Measurements from ENCODE around the gene GRWD1. TPM values are rescaled to one million over a fixed set of nuclear protein-coding genes. Genes with fewer than 3 reads are reported as not detected.

The GRWD1 gene
- total RNA-seq (2021; fragmentation: NEBNext Ultra II Directional; extraction: Animal tissue kit (Norgen Biotek cat#: 25700)) (61.9 and 64.9 TPM in 2 replicates), polyA plus RNA-seq (2011; rRNA removed) (36.9 and 46.4 TPM in 2 replicates), polyA minus RNA-seq (2011; rRNA and poly(A)+ RNA removed) (11.5 and 19.1 TPM in 2 replicates)
- 44.2 TPM for polyA plus RNA-seq (2011; cell fraction: cytosol; rRNA removed)
- polyA plus RNA-seq (2011; cell fraction: nucleus; rRNA removed), result 30.1 TPM
- 25.4 to 44.2 TPM (median 41.0 TPM) in 4 replicates for polyA plus RNA-seq (2012, experiment 1 of 2)
- polyA plus RNA-seq (2012, experiment 2 of 2), result 36.9 TPM
- polyA plus RNA-seq (2013, experiment 1 of 2), result 18.6 TPM
- polyA plus RNA-seq (2013, experiment 2 of 2), result 17.3 TPM
- polyA minus RNA-seq (2011; cell fraction: cytosol; rRNA and poly(A)+ RNA removed), result 24.4 TPM
- polyA minus RNA-seq (2011; cell fraction: nucleus; rRNA and poly(A)+ RNA removed), result 18.2 TPM
- long read RNA-seq, experiment 1, full-length matches to known transcripts, result 10 of 53 reads
- long read RNA-seq, experiment 1, partial matches to known transcripts, result 42 of 53 reads
- long read RNA-seq, experiment 1, other reads (novel, unspliced or antisense), result 1 of 53 reads
- long read RNA-seq, experiment 2, full-length matches to known transcripts, result 26 of 46 reads
- long read RNA-seq, experiment 2, partial matches to known transcripts, result 19 of 46 reads
- long read RNA-seq, experiment 2, other reads (novel, unspliced or antisense), result 1 of 46 reads

- Histone ChIP-seq H2BK120ac (replicated peaks; ENCODE audit: low read depth, low read length) (no peak within 1 kb of the TSS), H3K56ac (replicated peaks; ENCODE audit: insufficient read length, low read depth, low read length) (peak within 1 kb of the TSS; percentile 62), H4K91ac (replicated peaks; ENCODE audit: insufficient read length, low read length) (peak within 1 kb of the TSS; percentile 61), H3K18ac (ENCODE audit: extremely low read depth, low read length) (no peak within 1 kb of the TSS; the same call in 1 of the 2 replicates), H3K9ac (replicated peaks in 1 of 4; ENCODE audit: extremely low read depth in 1 of 4, low read depth in 3 of 4, low read length in 3 of 4) (peak within 1 kb of the TSS; percentile 64 to 93 (median 92)), H3K79me2 (ENCODE audit: control insufficient read depth in 1 of 2, insufficient read depth in 2 of 2, low read length in 2 of 2) (peaks cover 0 to 8% of the 10 kb centered on the region in 2 experiments; a peak in 2 of 4 replicates), H2BK20ac (ENCODE audit: low read length) (no peak within 1 kb of the TSS), H3K4me3 (ENCODE audit: extremely low read depth in 1 of 4, insufficient read depth in 2 of 4, low read depth in 3 of 4, low read length in 4 of 4) (peak within 1 kb of the TSS; percentile 80 to 99 (median 95)), H3K27ac (ENCODE audit: low read depth, low read length) (peak within 1 kb of the TSS; percentile 62), H4K5ac (ENCODE audit: insufficient read length, low read depth, low read length) (peak within 1 kb of the TSS; percentile 63), H2AK5ac (ENCODE audit: low read depth, low read length) (no peak within 1 kb of the TSS), H4K8ac (ENCODE audit: extremely low read depth, insufficient read depth, low read length) (peak within 1 kb of the TSS; percentile 98; the same call in 1 of the 2 replicates), H3K79me1 (ENCODE audit: low read depth, low read length) (peaks cover 2% of the 10 kb centered on the region; the same call in 1 of the 2 replicates), H3K27me3 (replicated peaks in 1 of 4; ENCODE audit: control insufficient read depth in 3 of 4, extremely low read depth in 1 of 4, insufficient read depth in 3 of 4, low read length in 3 of 4) (no peaks in the 10 kb centered on the region), H4K20me1 (replicated peaks in 1 of 2; ENCODE audit: control insufficient read depth in 1 of 2, insufficient read depth in 2 of 2, low read length in 2 of 2) (peaks cover 0 to 11% of the 10 kb centered on the region in 2 experiments), H3K23ac (ENCODE audit: insufficient read length) (no peak within 1 kb of the TSS), H3K14ac (ENCODE audit: insufficient read length) (no peak within 1 kb of the TSS), H2AFZ (ENCODE audit: low read length) (peak within 1 kb of the TSS; percentile 54), H3K4me1 (replicated peaks in 1 of 4; ENCODE audit: control insufficient read depth in 3 of 4, insufficient read depth in 4 of 4, low read length in 3 of 4) (peaks cover 0 to 5% (median 4%) of the 10 kb centered on the region in 4 experiments; a peak in 4 of 7 replicates), H3K4me2 (ENCODE audit: insufficient read depth in 1 of 2, low read depth in 2 of 2, low read length in 2 of 2) (peak within 1 kb of the TSS; percentile 53 to 85), H3K36me3 (ENCODE audit: control insufficient read depth in 2 of 4, insufficient read depth in 4 of 4, low read length in 3 of 4) (peaks cover 12 to 32% (median 26%) of the 10 kb centered on the region in 4 experiments), H2BK12ac (ENCODE audit: low read depth, low read length) (no peak within 1 kb of the TSS; the same call in 1 of the 2 replicates), H3K9me3 (ENCODE audit: insufficient read depth in 2 of 2, low read depth in 1 of 2, low read length in 1 of 2) (no peaks in the 10 kb centered on the region), H2BK15ac (ENCODE audit: low read length) (no peak within 1 kb of the TSS), H3K4ac (replicated peaks; ENCODE audit: insufficient read length, low read depth, low read length) (peak within 1 kb of the TSS; percentile 61), H2BK5ac (ENCODE audit: low read depth, low read length) (peak within 1 kb of the TSS; percentile 63), H3K23me2 (ENCODE audit: low read depth, low read length) (peaks cover 9% of the 10 kb centered on the region)
- ChIA-PET POLR2A (ENCODE audit: partially characterized antibody) (interaction anchor here (0.6 to 3.0 kb wide), 27 partner anchors 8 to 112 kb away, joined by 3 to 17 read pairs (median 4); partner anchors contain the start of genes GRIN2D, KCNJ14, KDELR1 and TMEM143), CTCF (ENCODE audit: partially characterized antibody) (interaction anchor here (0.7 to 1.9 kb wide), 10 partner anchors 10 to 169 kb away, joined by 3 to 8 read pairs (median 4); partner anchors contain the start of genes KCNJ14 and KDELR1)
- WGBS, 2 experiments (ENCODE audit: extremely low coverage in 1 of 2, insufficient coverage in 1 of 2, insufficient read length in 1 of 2, insufficient replicate concordance in 2 of 2, low coverage in 1 of 2, low lambda C conversion rate in 2 of 2, missing lambda C conversion rate in 1 of 2), result 1% methylated on average over 60 of the region's 61 CpGs; no CpG with 5 or more reads in 1 of the 2 experiments
- FAIRE-seq (peak; percentile 89), DNase-seq (ENCODE audit: low read depth in 1 of 2, low spot score in 2 of 2) (peak; percentile 90 to 91)
- TF ChIP-seq ASH2L (IDR thresholded peaks at IDR 0.05; ENCODE audit: low read length) (peak; percentile 85), KDM1A (IDR thresholded peaks at IDR 0.05; ENCODE audit: borderline replicate concordance, low read length) (no peak), SUZ12 (IDR thresholded peaks at IDR 0.05; ENCODE audit: low read length) (no peak), SP1 (IDR thresholded peaks at IDR 0.05; ENCODE audit: low read depth, low read length) (no peak), SRF (IDR thresholded peaks at IDR 0.05; ENCODE audit: low read depth, low read length) (0 out of 2 replicates have a peak, but pooled peaks have one; percentile 28), ATF3 (IDR thresholded peaks at IDR 0.05; ENCODE audit: insufficient read depth, low read depth, low read length) (0 out of 2 replicates have a peak, but pooled peaks have one; percentile 9), POU5F1 (IDR thresholded peaks at IDR 0.05; ENCODE audit: low read depth, low read length) (peak; percentile 93; the same call in 1 of the 2 replicates)
Measured at GRCh38 chr19:48445606-48446481, at the start of gene GRWD1. Gene GRWD1, plus strand, starts transcription at chr19:48445983. Its CDS starts 23 bp downstream, at chr19:48446006.
